C4-2B (cell line): Measurements from ENCODE around the gene DHRS2.

Experiments used
- CTCF ChIP-seq: fragments of 450-650 bp; conservative IDR thresholded peaks from 2 replicates; pipeline ENCODE4 v1.5.1; 2017; ENCODE audit warnings: mild to moderate bottlenecking
- ZFX ChIP-seq: fragments of 450-650 bp; IDR thresholded peaks from 2 replicates; pipeline ENCODE4 v1.6.1; 2017

- no peak for TF ChIP-seq CTCF
- TF ChIP-seq ZFX: no peak
Measured at GRCh38 chr14:23648764-23649460, 12.7 kb downstream of the DHRS2 start.
